NCI-H774 (cell line): ENCODE data around the gene YPEL5.

Source experiments
- DNase-seq: peaks from one replicate; lab custom pipeline; 2025; lab: John Stamatoyannopoulos, UW

Gene YPEL5

GRCh38 chr2:30205456-30205855 lies 58.6 kb downstream of the YPEL5 start:
- DNase-seq: no peak

GRCh38 chr2:30206461-30207430 lies 59.9 kb downstream of the YPEL5 start:
- DNase-seq: no peak

- peak; percentile 38 for DNase-seq
These were observed 61.6 kb downstream of the YPEL5 start for GRCh38 chr2:30208453-30208852.

- no peak for DNase-seq
These were observed 62.4 kb downstream of the YPEL5 start for GRCh38 chr2:30209227-30209626.
